SK-N-SH treated with all-trans-retinoic acid at 6 μM for 48 hours (cell line): ENCODE results near the gene ARSG.
A peak's percentile ranks its signal among the peaks of the same experiment; 100 is the strongest.

Experiments used
- ATAC-seq: fragments of 200-7000 bp; cut with Tn5 transposase; 3 replicates; pipeline ENCODE4 v1.9.1; 2020; ENCODE audit warnings: mild to moderate bottlenecking, moderate library complexity
- BACH2 ChIP-seq: fragments of 250-450 bp; sonication (Bioruptor Pico); IDR thresholded peaks from 2 replicates; pipeline ENCODE4 v1.9.0; 2021; ENCODE audit warnings: mild to moderate bottlenecking, borderline replicate concordance
- CSDC2 ChIP-seq: fragments of 250-450 bp; sonication (Bioruptor Pico); IDR thresholded peaks from 2 replicates; pipeline ENCODE4 v1.5.0; 2020; ENCODE audit warnings: mild to moderate bottlenecking, moderate library complexity
- ESRRG ChIP-seq: fragments of 250-450 bp; sonication (Bioruptor Pico); IDR thresholded peaks from 2 replicates; pipeline ENCODE4 v1.6.1; 2021; ENCODE audit warnings: mild to moderate bottlenecking
- GLIS3 ChIP-seq: fragments of 250-450 bp; sonication (Bioruptor Pico); IDR thresholded peaks from 2 replicates; pipeline ENCODE4 v1.5.0; 2020; ENCODE audit warnings: mild to moderate bottlenecking, moderate library complexity
- ISL1 ChIP-seq: fragments of 250-450 bp; sonication (Bioruptor Pico); IDR thresholded peaks from 2 replicates; pipeline ENCODE4 v2.1.2; 2022; ENCODE audit warnings: mild to moderate bottlenecking, moderate library complexity
- OSR1 ChIP-seq: fragments of 250-450 bp; sonication (Bioruptor Pico); IDR thresholded peaks from 2 replicates; pipeline ENCODE4 v1.8.0; 2022; ENCODE audit warnings: moderate library complexity, mild to moderate bottlenecking, inconsistent platforms
- PPARA ChIP-seq: fragments of 250-450 bp; sonication (Bioruptor Pico); IDR thresholded peaks from 2 replicates; pipeline ENCODE4 v1.5.0; 2020; ENCODE audit warnings: mild to moderate bottlenecking, borderline replicate concordance
- SNAI2 ChIP-seq: fragments of 250-450 bp; sonication (Bioruptor Pico); IDR thresholded peaks from 2 replicates; pipeline ENCODE4 v1.5.0; 2020; ENCODE audit warnings: mild to moderate bottlenecking, moderate library complexity
- TCF4 ChIP-seq: fragments of 250-450 bp; sonication (Bioruptor Pico); IDR thresholded peaks from 2 replicates; pipeline ENCODE4 v1.8.0; 2021; ENCODE audit warnings: mild to moderate bottlenecking, moderate library complexity, borderline replicate concordance
- TOX ChIP-seq: fragments of 250-450 bp; sonication (Bioruptor Pico); IDR thresholded peaks from 2 replicates; pipeline ENCODE4 v1.8.0; 2021; ENCODE audit warnings: mild to moderate bottlenecking, moderate library complexity, borderline replicate concordance
- ZC3H10 ChIP-seq: fragments of 250-450 bp; sonication (Bioruptor Pico); IDR thresholded peaks from 2 replicates; pipeline ENCODE4 v1.5.1; 2021; ENCODE audit warnings: mild to moderate bottlenecking, moderate library complexity
- ZNF565 ChIP-seq: fragments of 450-650 bp; formaldehyde crosslinking; conservative IDR thresholded peaks from 2 replicates; pipeline ENCODE4 v1.5.0; 2020; ENCODE audit warnings: low read depth, mild to moderate bottlenecking, moderate library complexity
- ZNF70 ChIP-seq: fragments of 450-650 bp; formaldehyde crosslinking; IDR thresholded peaks from 2 replicates; pipeline ENCODE4 v1.5.0; 2020; ENCODE audit warnings: mild to moderate bottlenecking, moderate library complexity
- ZNF8 ChIP-seq: fragments of 450-650 bp; formaldehyde crosslinking; IDR thresholded peaks from 2 replicates; pipeline ENCODE4 v1.5.0; 2020; ENCODE audit warnings: mild to moderate bottlenecking, moderate library complexity
- TF ChIP-seq, protein P1 (sequence below): fragments of 250-450 bp; sonication (Bioruptor Pico); IDR thresholded peaks from 2 replicates; pipeline ENCODE4 v1.5.0; 2020; ENCODE audit warnings: mild to moderate bottlenecking, moderate library complexity
- TF ChIP-seq, protein P2 (sequence below): fragments of 250-450 bp; sonication (Bioruptor Pico); IDR thresholded peaks from 2 replicates; pipeline ENCODE4 v1.8.0; 2021; ENCODE audit warnings: low read depth, mild to moderate bottlenecking, moderate library complexity, borderline replicate concordance
- TF ChIP-seq, protein P3 (sequence below): fragments of 250-450 bp; sonication (Bioruptor Pico); IDR thresholded peaks from 2 replicates; pipeline ENCODE4 v1.5.1; 2021; ENCODE audit warnings: mild to moderate bottlenecking, moderate library complexity
- TF ChIP-seq, protein P4 (sequence below): fragments of 250-450 bp; sonication (Bioruptor Pico); IDR thresholded peaks from 2 replicates; pipeline ENCODE4 v1.8.0; 2020; ENCODE audit warnings: mild to moderate bottlenecking, moderate library complexity, borderline replicate concordance

ARSG gene

DNA sequence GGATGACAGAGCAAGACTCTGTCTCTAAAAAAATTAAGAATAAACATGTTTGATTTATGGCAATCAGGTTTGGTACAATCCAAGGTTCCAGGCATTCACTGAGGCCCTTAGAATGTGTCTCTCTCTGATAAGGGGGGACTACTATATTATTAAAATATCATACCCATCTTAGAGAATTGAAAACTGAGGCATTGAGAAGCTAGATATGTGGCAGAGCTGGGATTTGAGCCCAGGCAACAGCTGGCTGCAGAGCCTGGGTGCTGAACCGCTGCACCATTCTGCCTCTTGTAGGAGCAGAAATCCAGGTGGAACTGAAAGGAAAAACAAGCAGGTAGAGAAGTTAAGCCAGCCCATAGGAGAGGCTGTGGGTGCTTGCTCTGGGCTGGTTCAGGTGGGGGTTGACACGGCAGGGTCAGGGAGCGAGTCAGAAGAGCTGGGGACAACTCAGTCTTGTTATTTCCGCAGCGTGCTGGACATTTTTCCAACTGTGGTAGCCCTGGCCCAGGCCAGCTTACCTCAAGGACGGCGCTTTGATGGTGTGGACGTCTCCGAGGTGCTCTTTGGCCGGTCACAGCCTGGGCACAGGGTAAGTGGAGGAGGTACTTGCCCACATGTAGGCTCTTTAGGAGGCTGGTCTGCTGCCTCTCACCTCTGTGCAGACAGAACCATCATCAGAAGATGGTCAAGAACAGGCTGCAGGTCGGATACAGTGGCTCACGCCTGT is 103.5 kb downstream of the ARSG start:
- no peak for TF ChIP-seq ESRRG (CRISPR knock-in tag)
- TF ChIP-seq, protein P1, sequence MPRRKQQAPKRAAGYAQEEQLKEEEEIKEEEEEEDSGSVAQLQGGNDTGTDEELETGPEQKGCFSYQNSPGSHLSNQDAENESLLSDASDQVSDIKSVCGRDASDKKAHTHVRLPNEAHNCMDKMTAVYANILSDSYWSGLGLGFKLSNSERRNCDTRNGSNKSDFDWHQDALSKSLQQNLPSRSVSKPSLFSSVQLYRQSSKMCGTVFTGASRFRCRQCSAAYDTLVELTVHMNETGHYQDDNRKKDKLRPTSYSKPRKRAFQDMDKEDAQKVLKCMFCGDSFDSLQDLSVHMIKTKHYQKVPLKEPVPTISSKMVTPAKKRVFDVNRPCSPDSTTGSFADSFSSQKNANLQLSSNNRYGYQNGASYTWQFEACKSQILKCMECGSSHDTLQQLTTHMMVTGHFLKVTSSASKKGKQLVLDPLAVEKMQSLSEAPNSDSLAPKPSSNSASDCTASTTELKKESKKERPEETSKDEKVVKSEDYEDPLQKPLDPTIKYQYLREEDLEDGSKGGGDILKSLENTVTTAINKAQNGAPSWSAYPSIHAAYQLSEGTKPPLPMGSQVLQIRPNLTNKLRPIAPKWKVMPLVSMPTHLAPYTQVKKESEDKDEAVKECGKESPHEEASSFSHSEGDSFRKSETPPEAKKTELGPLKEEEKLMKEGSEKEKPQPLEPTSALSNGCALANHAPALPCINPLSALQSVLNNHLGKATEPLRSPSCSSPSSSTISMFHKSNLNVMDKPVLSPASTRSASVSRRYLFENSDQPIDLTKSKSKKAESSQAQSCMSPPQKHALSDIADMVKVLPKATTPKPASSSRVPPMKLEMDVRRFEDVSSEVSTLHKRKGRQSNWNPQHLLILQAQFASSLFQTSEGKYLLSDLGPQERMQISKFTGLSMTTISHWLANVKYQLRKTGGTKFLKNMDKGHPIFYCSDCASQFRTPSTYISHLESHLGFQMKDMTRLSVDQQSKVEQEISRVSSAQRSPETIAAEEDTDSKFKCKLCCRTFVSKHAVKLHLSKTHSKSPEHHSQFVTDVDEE (CRISPR knock-in tag): no peak
- no peak for TF ChIP-seq ZNF70 (CRISPR knock-in tag)
- no peak for TF ChIP-seq ISL1
- no peak for TF ChIP-seq CSDC2 (CRISPR knock-in tag)
- TF ChIP-seq, protein P2, sequence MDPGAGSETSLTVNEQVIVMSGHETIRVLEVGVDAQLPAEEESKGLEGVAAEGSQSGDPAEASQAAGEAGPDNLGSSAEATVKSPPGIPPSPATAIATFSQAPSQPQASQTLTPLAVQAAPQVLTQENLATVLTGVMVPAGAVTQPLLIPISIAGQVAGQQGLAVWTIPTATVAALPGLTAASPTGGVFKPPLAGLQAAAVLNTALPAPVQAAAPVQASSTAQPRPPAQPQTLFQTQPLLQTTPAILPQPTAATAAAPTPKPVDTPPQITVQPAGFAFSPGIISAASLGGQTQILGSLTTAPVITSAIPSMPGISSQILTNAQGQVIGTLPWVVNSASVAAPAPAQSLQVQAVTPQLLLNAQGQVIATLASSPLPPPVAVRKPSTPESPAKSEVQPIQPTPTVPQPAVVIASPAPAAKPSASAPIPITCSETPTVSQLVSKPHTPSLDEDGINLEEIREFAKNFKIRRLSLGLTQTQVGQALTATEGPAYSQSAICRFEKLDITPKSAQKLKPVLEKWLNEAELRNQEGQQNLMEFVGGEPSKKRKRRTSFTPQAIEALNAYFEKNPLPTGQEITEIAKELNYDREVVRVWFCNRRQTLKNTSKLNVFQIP: no peak
- TF ChIP-seq SNAI2 (CRISPR knock-in tag): no peak
- no peak for TF ChIP-seq GLIS3 (CRISPR knock-in tag)
- no peak for TF ChIP-seq BACH2 (CRISPR knock-in tag)
- no peak for TF ChIP-seq TCF4 (CRISPR knock-in tag)
- no peak for TF ChIP-seq OSR1 (CRISPR knock-in tag)
- no peak for TF ChIP-seq ZNF565 (CRISPR knock-in tag)
- TF ChIP-seq ZNF8: no peak
- ATAC-seq: no peak

DNA sequence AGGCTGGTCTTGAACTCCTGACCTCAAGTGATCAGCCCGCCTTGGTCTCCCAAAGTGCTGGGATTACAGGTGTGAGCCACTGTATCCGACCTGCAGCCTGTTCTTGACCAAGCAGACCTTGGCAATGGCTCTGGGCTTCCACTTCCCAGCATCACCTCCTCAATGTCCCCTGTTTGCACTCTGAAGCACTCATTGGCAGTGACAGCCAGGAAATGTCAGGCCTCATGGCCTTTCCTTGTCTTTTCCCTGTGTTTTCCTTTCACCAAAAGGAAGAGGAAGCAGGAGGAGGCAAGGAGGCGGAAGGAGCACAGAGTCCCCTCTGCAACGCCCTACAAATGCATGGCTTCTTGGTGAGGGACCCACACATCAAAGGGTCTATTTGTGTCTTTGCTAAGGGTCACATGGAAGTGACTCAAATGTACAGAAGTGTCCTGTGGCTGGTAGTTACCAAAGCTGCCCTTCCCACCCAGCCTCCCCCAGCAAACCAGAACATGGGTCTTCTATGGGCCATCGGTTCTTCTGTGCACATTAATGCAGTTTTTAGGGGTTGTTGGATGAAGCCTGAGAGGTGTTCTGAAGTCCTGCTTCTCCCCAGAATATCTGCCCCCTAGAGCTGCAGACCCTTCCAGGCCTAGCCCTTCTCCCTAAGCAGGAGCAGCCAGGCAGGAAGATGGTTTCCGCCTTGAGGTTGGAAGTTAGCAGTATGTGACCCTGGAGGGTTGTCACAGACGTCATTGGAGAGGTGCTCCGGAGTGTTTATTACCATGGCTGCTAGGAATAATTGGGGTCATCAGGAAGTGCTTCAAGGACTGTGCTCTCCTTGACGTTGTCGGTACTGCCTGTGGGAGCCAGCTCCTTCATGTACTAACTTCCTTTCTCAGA is 105.2 kb downstream of the ARSG start:
- no peak for ATAC-seq
- TF ChIP-seq, protein P1 (CRISPR knock-in tag): no peak
- no peak for TF ChIP-seq TCF4 (CRISPR knock-in tag)

DNA sequence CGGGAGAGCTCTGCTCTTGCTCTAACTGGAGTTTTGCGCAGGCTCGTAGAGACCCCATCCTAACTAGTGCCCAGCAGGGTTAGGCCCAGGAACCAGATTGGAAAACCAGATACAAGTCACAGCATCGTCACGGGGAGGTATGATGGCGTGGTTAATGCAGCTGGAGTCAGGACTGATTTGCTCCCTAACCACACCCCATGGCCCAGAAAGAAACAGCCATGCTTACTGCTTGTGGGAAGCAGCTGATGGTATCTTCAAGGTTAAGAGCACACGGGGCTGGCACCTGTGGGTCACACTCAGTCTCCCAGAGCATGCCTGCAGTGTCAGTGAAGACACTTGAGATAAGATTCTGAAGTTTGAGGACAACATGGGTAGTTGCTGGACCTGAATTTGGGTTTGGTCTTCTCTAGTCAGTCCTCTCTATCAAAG is 105.8 kb downstream of the ARSG start:
- TF ChIP-seq SNAI2 (CRISPR knock-in tag) (no peak), PPARA (CRISPR knock-in tag) (no peak)
- ATAC-seq: no peak

DNA sequence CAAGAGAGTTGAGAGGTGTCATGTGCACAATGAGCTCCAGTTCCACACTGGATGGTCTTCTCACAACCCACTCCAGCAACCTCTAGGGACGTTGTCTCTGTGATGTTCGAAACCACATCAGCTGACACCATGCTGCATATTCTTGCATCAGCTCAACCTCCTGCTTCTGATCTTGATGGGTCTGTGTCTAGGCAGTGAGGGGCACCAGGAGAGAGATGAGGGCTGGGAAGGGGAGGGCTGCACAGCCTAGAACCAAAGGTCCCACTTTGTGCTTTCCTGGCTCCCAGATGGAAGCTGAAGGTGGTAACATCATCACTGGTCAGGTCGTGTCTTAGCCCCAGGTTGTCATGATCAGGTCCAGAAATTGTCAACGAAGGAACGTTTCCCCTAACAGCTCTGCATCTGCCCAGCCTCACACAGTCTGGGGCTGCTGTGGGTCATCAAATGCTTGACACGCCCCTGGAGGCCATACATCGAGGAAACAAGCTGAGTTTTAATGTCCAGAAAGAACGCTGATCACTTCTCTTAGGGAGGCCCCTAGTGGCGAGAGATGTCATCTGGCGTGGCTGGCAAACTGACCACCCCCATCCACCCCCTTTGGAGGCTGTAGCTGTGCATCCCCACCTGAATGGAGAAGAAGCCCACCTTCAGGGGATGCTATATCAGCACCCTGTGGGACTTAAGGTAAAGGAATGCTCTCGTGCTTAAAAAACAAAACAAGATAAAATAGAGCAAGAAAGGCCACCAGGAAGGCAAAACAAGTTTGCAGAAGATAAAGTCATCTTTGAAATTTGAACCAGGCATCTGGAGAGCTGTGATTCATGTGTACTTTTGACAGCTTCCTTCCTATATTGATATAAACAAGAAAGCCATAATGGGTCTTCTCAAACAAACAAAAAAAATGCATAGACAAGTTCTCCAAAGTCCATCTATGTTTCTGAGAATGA is 107.7 kb downstream of the ARSG start:
- ATAC-seq: peak; percentile 97
- TF ChIP-seq, protein P3, sequence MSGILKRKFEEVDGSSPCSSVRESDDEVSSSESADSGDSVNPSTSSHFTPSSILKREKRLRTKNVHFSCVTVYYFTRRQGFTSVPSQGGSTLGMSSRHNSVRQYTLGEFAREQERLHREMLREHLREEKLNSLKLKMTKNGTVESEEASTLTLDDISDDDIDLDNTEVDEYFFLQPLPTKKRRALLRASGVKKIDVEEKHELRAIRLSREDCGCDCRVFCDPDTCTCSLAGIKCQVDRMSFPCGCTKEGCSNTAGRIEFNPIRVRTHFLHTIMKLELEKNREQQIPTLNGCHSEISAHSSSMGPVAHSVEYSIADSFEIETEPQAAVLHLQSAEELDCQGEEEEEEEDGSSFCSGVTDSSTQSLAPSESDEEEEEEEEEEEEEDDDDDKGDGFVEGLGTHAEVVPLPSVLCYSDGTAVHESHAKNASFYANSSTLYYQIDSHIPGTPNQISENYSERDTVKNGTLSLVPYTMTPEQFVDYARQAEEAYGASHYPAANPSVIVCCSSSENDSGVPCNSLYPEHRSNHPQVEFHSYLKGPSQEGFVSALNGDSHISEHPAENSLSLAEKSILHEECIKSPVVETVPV: no peak
- TF ChIP-seq CSDC2 (CRISPR knock-in tag): no peak
- TF ChIP-seq GLIS3 (CRISPR knock-in tag): no peak
- TF ChIP-seq ISL1: no peak
- TF ChIP-seq ZC3H10 (CRISPR knock-in tag): no peak
- TF ChIP-seq ZNF565 (CRISPR knock-in tag): no peak
- no peak for TF ChIP-seq ESRRG (CRISPR knock-in tag)
- no peak for TF ChIP-seq ZNF70 (CRISPR knock-in tag)
- TF ChIP-seq, protein P4, sequence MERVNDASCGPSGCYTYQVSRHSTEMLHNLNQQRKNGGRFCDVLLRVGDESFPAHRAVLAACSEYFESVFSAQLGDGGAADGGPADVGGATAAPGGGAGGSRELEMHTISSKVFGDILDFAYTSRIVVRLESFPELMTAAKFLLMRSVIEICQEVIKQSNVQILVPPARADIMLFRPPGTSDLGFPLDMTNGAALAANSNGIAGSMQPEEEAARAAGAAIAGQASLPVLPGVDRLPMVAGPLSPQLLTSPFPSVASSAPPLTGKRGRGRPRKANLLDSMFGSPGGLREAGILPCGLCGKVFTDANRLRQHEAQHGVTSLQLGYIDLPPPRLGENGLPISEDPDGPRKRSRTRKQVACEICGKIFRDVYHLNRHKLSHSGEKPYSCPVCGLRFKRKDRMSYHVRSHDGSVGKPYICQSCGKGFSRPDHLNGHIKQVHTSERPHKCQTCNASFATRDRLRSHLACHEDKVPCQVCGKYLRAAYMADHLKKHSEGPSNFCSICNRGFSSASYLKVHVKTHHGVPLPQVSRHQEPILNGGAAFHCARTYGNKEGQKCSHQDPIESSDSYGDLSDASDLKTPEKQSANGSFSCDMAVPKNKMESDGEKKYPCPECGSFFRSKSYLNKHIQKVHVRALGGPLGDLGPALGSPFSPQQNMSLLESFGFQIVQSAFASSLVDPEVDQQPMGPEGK (CRISPR knock-in tag): no peak
- TF ChIP-seq BACH2 (CRISPR knock-in tag): no peak
- TF ChIP-seq TOX (CRISPR knock-in tag): no peak
- TF ChIP-seq, all 23 proteins: peak for 0
